Measurements from ENCODE around the gene GRPEL2.

GRPEL2 gene

GRCh38 chr5:149402291-149402690 is 57.0 kb downstream of the GRPEL2 start:
- no peak for DNase-seq
